ENCODE data around the gene TMEM272.

Gene TMEM272

DNA sequence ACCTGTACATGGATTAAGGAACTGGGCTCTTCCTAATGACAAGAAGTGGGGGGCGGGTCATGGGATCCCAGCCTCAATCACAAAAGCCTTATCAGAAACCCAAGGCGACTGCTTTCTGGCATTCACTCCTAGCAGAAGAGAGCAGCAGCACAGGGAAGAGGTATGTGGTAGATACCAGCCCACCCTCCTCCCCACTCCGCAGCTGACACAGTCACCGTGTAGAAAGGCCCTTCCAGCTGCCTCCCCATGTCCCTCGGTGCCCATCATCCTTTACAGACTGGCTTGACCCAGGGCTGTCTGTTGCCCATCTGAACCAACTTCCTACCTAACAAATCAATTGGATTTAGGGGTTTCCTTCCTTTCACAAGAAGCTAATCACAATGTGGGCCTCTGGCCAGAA, 37.9 kb downstream of the TMEM272 start:
- Histone ChIP-seq H3K4me3 (ENCODE audit: low read length) (no peak overlapping the region), H3K27me3 (ENCODE audit: control insufficient read depth, insufficient read depth, low read length) (no peaks in the 10 kb centered on the region), H3K4me1 (ENCODE audit: control insufficient read depth, insufficient read depth, low read length) (peaks cover 23% of the 10 kb centered on the region), H3K9ac (ENCODE audit: low read length) (no peak overlapping the region), H3K36me3 (ENCODE audit: control insufficient read depth, insufficient read depth, low read length) (no peaks in the 10 kb centered on the region), H3K9me3 (ENCODE audit: control insufficient read depth, low read length) (no peaks in the 10 kb centered on the region)

DNA sequence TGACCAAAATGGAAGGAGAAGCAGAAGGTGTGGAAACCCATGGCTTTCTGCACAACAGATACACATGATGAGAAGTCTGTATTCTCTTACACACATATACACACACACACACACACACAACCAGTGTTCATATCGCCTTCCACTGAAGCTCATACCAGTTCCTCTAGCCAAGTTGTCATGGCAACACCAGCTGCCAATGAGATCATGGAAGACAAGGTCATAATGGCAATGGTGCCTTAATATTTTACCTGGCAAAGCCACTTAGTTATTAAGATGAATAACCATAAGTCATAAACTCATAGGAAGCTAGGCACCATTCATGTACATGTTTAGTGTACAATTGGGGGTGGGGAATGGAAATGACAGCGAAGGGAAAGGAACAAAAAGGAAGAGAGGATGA, 38.4 kb downstream of the TMEM272 start:
- Histone ChIP-seq H3K36me3 (ENCODE audit: control insufficient read depth, insufficient read depth, low read length) (no peaks in the 10 kb centered on the region), H3K9me3 (ENCODE audit: control insufficient read depth, low read length) (no peaks in the 10 kb centered on the region), H3K9ac (ENCODE audit: low read length) (no peak overlapping the region), H3K4me3 (ENCODE audit: low read length) (no peak overlapping the region), H3K4me1 (ENCODE audit: control insufficient read depth, insufficient read depth, low read length) (peaks cover 28% of the 10 kb centered on the region), H3K27me3 (ENCODE audit: control insufficient read depth, insufficient read depth, low read length) (no peaks in the 10 kb centered on the region)

DNA sequence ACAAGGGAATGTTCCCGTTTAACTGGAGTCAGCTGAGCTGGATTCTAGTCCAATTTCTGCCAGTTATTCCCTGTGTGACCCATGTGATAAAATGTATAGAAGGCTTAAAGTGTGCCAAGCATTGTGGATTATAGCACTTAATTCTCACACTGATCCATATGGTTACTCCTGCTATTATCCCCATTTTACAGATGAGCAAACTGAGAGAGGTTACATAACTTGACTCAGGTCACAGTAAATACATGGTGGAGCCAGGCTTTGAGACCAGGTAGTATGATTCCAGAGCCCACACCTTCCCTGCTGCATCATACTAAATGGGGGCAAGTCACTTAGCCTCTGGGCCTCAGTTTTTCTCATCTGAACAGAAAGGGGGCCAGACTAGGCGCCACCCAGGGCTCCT, 39.1 kb downstream of the TMEM272 start:
- no peaks in the 10 kb centered on the region for H3K36me3 ChIP-seq (ENCODE audit: control insufficient read depth, insufficient read depth, low read length)
- H3K9me3 ChIP-seq (ENCODE audit: control insufficient read depth, low read length): no peaks in the 10 kb centered on the region
- no peak overlapping the region for H3K9ac ChIP-seq (ENCODE audit: low read length)
- peaks cover 34% of the 10 kb centered on the region for H3K4me1 ChIP-seq (ENCODE audit: control insufficient read depth, insufficient read depth, low read length)
- H3K27me3 ChIP-seq (ENCODE audit: control insufficient read depth, insufficient read depth, low read length): no peaks in the 10 kb centered on the region
- no peak overlapping the region for H3K4me3 ChIP-seq (ENCODE audit: low read length)

DNA sequence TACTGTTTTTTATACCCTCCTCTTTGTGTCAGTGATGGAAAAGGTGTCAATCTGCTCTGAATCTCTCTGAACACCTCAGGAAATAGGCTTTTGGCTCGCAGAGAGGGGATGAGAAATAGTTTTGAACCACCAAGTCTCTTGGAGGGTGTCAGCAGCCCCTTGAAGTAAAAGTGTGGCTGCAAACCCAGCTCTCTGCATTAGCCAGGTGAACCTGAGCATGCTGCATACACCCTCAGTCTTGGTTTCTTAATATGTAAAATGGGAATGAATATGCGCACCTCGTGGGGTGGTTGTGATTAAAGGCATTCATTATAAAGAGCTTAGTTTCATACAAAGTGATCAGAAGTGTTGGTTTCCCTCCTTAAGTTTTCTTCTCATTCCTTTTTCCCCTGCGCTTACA, 39.7 kb downstream of the TMEM272 start:
- H3K4me3 ChIP-seq (ENCODE audit: low read length): no peak overlapping the region
- H3K36me3 ChIP-seq (ENCODE audit: control insufficient read depth, insufficient read depth, low read length): no peaks in the 10 kb centered on the region
- H3K9me3 ChIP-seq (ENCODE audit: control insufficient read depth, low read length): no peaks in the 10 kb centered on the region
- no peaks in the 10 kb centered on the region for H3K27me3 ChIP-seq (ENCODE audit: control insufficient read depth, insufficient read depth, low read length)
- H3K9ac ChIP-seq (ENCODE audit: low read length): peak overlapping the region; percentile 98
- H3K4me1 ChIP-seq (ENCODE audit: control insufficient read depth, insufficient read depth, low read length): peaks cover 34% of the 10 kb centered on the region

DNA sequence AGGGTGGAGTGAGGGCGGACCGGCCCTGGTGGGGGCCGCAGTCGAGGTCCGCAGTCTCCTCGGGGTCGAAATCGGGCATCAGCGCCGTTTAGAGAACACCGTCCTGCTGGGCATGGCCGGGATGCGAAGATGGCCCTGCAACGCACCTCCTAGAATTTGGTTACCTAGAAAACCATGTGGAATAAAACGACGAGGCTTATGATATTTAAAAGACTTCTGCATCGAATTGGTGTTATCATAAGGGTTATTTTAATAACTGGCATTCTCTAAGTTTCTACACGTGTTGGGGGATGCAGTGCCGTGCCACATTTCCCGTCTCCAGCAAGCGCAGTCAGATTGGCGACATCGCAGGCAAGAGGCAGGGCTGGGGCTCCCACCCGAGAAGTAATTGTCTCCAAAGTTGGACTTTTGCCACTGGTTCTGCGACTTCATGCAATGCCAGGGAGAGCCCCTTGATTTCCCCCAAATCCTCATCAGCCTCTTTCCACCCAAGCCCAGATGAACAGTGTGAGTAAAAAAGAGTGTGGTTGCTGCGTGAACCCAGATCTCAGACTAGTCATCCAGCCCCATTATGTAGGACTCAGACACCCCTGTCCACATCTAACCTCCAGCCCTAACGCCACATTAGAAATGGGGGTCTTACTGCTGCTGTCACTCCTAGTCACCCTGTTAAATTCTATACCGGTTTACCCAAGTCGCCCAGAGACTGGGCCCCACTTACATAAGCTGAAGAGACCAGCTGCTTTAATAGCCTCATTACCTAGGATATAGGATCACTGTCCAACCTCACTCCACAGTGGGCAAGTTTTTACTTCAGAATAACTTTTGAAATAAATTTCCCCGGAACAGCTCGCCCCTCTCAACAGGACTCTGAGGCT, 40.4 kb downstream of the TMEM272 start:
- Histone ChIP-seq H3K9me3 (ENCODE audit: control insufficient read depth, low read length) (no peaks in the 10 kb centered on the region), H3K9ac (ENCODE audit: low read length) (peak overlapping the region; percentile 98), H3K27me3 (ENCODE audit: control insufficient read depth, insufficient read depth, low read length) (no peaks in the 10 kb centered on the region), H3K36me3 (ENCODE audit: control insufficient read depth, insufficient read depth, low read length) (no peaks in the 10 kb centered on the region), H3K4me1 (ENCODE audit: control insufficient read depth, insufficient read depth, low read length) (peaks cover 34% of the 10 kb centered on the region), H3K4me3 (ENCODE audit: low read length) (peak overlapping the region; percentile 77)

DNA sequence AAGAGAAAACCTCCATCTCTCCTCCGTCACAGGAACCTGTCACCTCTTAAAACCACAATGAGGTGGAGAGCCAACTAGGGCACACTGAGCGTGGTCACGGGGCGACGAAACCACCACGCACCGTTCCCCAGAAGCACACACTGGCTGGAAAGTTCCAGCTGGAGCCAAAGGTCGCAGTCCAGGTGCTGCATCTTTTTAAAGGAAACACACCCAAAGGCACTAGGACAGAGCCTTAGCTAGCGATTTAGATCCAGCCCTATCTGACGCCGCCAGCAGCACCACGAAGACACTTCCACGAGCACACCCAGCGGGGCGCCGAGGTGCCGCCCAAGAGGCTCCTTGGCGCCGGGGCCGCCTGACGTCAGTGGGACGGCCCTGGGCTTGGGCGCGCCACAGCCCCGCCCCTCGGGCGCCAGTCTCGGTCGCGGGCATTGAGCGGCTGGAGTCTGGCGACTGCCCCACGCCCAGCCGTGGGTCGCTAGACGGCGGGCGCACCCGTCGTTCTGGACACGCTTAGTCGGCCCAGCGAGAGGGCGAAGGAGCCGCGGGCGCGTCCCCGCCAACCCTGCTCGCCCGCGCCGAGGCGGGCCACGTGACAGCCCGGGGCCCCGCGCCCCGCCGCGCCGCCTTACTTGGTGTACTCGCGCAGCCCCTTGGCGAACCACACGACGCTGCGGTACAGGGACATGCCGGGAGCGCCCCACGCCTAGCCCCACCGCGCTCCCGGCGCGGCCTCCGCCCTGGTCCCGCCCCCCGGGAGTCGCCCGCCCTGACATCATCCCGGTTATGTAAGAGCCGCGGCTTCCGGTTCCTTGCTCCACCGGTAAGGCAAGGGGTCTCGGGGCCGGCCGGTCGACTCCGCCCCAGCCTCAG, 41.3 kb downstream of the TMEM272 start, which contains the start of gene DHRS12:
TSS of gene DHRS12 (minus strand) at position 742 of the 873 bp plus-strand sequence. CDS start 4,504 bp downstream, outside the sequence.
- no peaks in the 10 kb centered on the region for H3K9me3 ChIP-seq (ENCODE audit: control insufficient read depth, low read length)
- H3K4me3 ChIP-seq (ENCODE audit: low read length): peak within 1 kb of the TSS; percentile 77
- H3K9ac ChIP-seq (ENCODE audit: low read length): peak within 1 kb of the TSS; percentile 98
- H3K36me3 ChIP-seq (ENCODE audit: control insufficient read depth, insufficient read depth, low read length): no peaks in the 10 kb centered on the region
- H3K4me1 ChIP-seq (ENCODE audit: control insufficient read depth, insufficient read depth, low read length): peaks cover 34% of the 10 kb centered on the region
- H3K27me3 ChIP-seq (ENCODE audit: control insufficient read depth, insufficient read depth, low read length): no peaks in the 10 kb centered on the region

DNA sequence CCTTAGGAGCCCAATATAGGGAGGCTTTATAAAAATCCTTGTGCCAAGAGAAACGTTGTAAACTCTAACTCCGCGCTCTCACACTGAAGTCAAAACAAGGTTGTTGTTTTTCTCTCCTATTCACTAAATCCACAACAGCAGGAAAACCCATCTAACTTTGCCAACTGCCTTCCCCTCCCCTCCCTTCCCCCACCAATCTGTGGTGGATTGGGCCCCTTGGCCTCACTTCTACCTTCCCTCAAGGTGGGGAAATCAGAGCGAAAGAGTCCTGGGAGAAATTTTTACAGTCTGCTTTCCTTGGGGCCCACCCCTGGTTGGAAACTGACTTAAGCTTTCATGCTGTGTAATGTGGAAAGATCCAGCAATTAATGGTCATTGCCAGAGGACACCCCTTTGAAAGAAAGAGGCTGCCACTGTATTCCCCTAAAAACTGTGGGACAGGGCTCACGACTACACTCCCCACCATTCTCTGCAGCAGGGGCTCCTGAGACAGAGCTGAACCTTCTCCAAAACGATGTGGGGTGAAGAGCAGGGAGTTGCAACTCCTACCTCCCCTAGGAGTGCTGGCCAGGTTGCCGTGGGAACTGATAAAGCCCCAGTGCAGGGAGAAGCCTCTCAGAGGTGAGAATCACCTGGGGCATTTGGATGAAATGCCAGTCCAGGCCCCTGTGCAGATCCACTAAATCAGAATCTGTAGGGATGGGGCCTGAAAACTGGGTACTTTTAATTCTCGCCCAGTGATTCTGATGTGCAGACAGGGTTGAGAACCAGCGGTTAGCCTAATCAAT, 42.2 kb downstream of the TMEM272 start:
- H3K4me3 ChIP-seq (ENCODE audit: low read length): peak overlapping the region; percentile 77
- no peaks in the 10 kb centered on the region for H3K27me3 ChIP-seq (ENCODE audit: control insufficient read depth, insufficient read depth, low read length)
- H3K36me3 ChIP-seq (ENCODE audit: control insufficient read depth, insufficient read depth, low read length): no peaks in the 10 kb centered on the region
- H3K9me3 ChIP-seq (ENCODE audit: control insufficient read depth, low read length): no peaks in the 10 kb centered on the region
- H3K9ac ChIP-seq (ENCODE audit: low read length): peak overlapping the region; percentile 98
- peaks cover 34% of the 10 kb centered on the region for H3K4me1 ChIP-seq (ENCODE audit: control insufficient read depth, insufficient read depth, low read length)

DNA sequence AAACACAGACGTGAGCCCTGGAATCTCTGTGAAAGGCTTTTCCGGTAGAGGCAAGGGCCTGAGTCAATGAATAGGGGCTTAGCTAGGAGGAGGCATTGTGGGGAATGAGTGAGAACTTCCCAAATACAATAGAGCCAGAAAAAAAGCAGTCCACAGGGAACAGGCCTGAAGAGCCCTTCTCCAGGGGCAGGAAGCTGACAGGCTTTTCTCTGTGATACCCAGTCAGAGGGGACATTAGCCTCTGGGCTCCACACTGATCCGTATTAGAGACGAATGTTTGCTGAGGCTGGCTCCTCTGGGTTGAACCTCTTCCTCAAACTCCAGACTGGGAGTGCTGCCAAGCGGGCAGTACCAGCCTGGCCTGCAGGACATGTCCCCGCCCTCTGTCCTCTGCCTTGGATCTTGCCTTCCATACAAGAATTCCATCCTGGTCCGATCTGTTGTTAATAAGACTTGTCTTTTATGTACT, 43.3 kb downstream of the TMEM272 start:
- peaks cover 34% of the 10 kb centered on the region for H3K4me1 ChIP-seq (ENCODE audit: control insufficient read depth, insufficient read depth, low read length)
- H3K9me3 ChIP-seq (ENCODE audit: control insufficient read depth, low read length): no peaks in the 10 kb centered on the region
- peak overlapping the region; percentile 51 for H3K9ac ChIP-seq (ENCODE audit: low read length)
- H3K27me3 ChIP-seq (ENCODE audit: control insufficient read depth, insufficient read depth, low read length): no peaks in the 10 kb centered on the region
- no peak overlapping the region for H3K4me3 ChIP-seq (ENCODE audit: low read length)
- H3K36me3 ChIP-seq (ENCODE audit: control insufficient read depth, insufficient read depth, low read length): no peaks in the 10 kb centered on the region

DNA sequence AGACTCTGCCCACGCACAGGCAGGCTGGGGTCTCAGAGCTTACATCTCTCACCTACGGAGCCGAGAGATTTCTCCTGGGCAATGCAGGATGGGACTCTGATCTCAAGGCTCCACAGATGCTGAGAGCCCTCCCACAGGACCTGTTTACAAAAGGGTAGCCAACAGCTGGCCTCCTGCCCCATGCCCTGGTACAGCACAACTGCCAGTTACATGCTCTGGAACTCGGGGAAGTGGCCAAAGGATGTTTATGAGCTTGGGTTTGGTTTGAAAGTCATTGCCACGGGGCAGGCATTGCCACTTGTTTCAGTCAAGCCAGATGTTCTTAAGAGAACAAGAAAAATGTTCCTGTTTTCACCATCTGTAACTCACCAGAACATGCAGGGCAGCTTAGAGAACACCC, 44.5 kb downstream of the TMEM272 start:
- H3K4me1 ChIP-seq (ENCODE audit: control insufficient read depth, insufficient read depth, low read length): peaks cover 34% of the 10 kb centered on the region
- no peaks in the 10 kb centered on the region for H3K9me3 ChIP-seq (ENCODE audit: control insufficient read depth, low read length)
- no peaks in the 10 kb centered on the region for H3K36me3 ChIP-seq (ENCODE audit: control insufficient read depth, insufficient read depth, low read length)
- H3K9ac ChIP-seq (ENCODE audit: low read length): no peak overlapping the region
- H3K4me3 ChIP-seq (ENCODE audit: low read length): no peak overlapping the region
- no peaks in the 10 kb centered on the region for H3K27me3 ChIP-seq (ENCODE audit: control insufficient read depth, insufficient read depth, low read length)

DNA sequence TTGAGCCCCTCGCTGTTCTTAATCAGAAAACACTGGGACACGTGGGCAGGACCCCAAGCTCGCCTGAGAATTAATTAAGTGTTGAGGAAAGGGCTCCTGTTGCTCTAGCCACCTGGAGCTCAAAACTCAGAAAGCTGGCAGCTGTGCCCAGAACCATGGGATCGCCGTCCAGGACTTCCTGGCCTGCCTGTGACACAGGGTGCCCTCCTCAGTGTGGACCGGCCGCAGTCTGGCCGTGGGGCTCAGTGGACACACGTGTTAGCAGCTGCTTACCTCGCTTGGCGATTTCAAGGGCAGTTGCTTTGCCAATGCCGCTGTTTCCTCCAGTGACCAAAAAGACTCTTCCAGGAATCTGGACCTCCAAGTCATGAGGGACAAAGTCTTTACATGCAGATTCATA, 45.7 kb downstream of the TMEM272 start:
- H3K4me3 ChIP-seq (ENCODE audit: low read length): no peak overlapping the region
- H3K9me3 ChIP-seq (ENCODE audit: control insufficient read depth, low read length): no peaks in the 10 kb centered on the region
- peaks cover 24% of the 10 kb centered on the region for H3K4me1 ChIP-seq (ENCODE audit: control insufficient read depth, insufficient read depth, low read length)
- no peak overlapping the region for H3K9ac ChIP-seq (ENCODE audit: low read length)
- no peaks in the 10 kb centered on the region for H3K36me3 ChIP-seq (ENCODE audit: control insufficient read depth, insufficient read depth, low read length)
- H3K27me3 ChIP-seq (ENCODE audit: control insufficient read depth, insufficient read depth, low read length): no peaks in the 10 kb centered on the region

DNA sequence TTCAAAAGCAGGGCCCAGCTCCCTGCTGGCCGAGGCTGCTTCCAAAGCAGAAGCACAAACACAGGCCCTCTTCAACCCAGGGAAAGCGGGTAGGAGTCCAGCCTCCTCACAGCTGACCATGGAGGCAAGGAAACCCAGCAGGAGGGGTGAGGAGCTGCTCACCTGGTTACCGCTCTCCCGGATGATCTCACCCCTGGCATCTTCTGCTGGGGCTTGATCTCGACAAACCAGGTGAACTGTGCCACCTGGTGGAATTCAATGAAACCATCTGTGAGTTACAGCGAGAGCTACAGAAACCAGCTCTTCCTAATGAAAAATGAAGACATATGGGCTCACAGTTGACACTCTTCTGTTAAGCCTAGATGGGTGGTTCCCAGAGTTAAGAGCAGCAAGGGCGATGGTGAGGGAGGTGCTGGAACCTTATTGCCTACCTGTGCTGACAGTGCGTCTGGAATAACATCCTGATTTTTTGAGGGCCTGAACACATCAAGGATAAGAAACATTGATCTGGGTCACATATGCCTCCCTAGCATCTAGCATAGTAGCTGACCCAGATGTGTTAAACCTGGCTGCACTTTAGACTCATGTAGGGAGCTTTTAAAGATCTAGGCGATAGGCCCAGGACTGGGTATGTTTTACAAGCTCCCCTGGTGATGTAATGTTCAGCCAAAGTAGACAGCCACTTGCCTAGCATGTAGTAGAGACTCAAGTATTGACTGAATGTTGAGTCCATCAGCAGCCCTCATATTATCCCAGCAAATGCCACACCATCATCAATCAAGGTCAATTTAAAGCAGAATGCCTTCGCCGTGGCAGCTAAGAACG, 47.1 kb downstream of the TMEM272 start:
- Histone ChIP-seq H3K4me3 (ENCODE audit: low read length) (no peak overlapping the region), H3K9ac (ENCODE audit: low read length) (no peak overlapping the region), H3K4me1 (ENCODE audit: control insufficient read depth, insufficient read depth, low read length) (peaks cover 19% of the 10 kb centered on the region), H3K36me3 (ENCODE audit: control insufficient read depth, insufficient read depth, low read length) (no peaks in the 10 kb centered on the region), H3K9me3 (ENCODE audit: control insufficient read depth, low read length) (no peaks in the 10 kb centered on the region), H3K27me3 (ENCODE audit: control insufficient read depth, insufficient read depth, low read length) (no peaks in the 10 kb centered on the region)
